Muscle layer of colon (tissue), 2 donors: ENCODE results near the gene BRD7.

Experiments
- H3K27ac ChIP-seq: one replicate; pipeline ENCODE4 v1.7.0; 2013; ENCODE audit warnings: low read depth, mild to moderate bottlenecking, low read length, moderate library complexity
- H3K27me3 ChIP-seq, 2 donors: one replicate each; pipeline ENCODE4 v1.7.0; 2013; ENCODE audit warnings: low read length in 2 of 2, mild to moderate bottlenecking in 2 of 2; ENCODE audit not compliant: insufficient read depth in 2 of 2, control insufficient read depth in 1 of 2
- H3K36me3 ChIP-seq: one replicate; pipeline ENCODE4 v1.7.0; 2013; ENCODE audit warnings: mild to moderate bottlenecking, low read length; ENCODE audit not compliant: insufficient read depth
- H3K4me1 ChIP-seq: one replicate; pipeline ENCODE4 v1.7.0; 2013; ENCODE audit warnings: mild to moderate bottlenecking, low read length; ENCODE audit not compliant: insufficient read depth
- H3K4me3 ChIP-seq, 2 donors: one replicate each; pipeline ENCODE4 v1.7.0; 2013; ENCODE audit warnings: low read length in 2 of 2, low read depth in 1 of 2, mild to moderate bottlenecking in 1 of 2, moderate library complexity in 1 of 2
- H3K9ac ChIP-seq: one replicate; pipeline ENCODE4 v1.7.0; 2013; ENCODE audit warnings: low read length
- H3K9me3 ChIP-seq: one replicate; pipeline ENCODE4 v1.7.0; 2013; ENCODE audit warnings: mild to moderate bottlenecking, low read length
- donor health status: abdominal sarcoma.
- donor health status: Adenocarcinoma of cecum.

BRD7 gene

DNA sequence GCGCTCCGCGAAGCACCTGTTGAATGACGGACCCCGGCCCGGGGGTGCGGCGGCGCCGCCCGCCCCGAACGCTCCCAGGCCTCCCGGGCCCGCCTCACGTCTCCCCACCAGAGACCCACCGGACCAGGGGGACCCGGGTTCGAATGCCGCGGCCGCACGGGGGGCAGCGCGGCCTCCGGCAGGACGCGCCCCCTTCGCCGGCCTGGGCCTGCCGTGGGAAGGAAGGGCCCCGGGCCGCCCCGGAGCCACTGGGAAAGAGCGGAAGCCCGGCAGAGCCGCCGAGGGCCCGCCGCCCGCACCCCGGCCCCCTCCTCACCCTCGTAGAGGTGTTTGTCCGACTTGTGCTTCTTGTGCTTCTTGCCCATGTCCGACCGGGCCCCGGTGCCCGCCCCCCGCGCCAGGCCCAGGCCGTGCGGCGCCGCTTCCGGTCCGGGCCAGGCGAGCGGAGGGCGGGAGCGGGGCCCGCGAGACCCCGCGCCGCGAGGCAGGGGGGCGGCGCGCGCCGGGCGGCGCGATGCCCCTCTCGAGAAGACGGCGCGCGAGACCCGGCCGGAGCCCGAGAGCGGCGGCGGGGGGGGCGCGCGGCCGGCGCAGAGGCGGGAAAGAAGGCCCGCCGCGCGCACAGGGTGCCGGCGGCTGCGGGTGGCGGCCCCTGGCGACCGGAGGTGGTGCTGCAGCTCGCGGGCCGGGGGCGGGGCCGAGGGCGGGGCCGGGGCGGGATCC, at the start of gene BRD7:
Gene BRD7, minus strand, starts transcription at position 579 of the 723 bp plus-strand sequence. Its CDS starts 214 bp downstream, at position 365.
- Histone ChIP-seq H3K9me3 (no peaks in the 10 kb centered on the region), H3K9ac (peak within 1 kb of the TSS; percentile 59), H3K4me1 (peaks cover 57% of the 10 kb centered on the region), H3K27me3 (no peaks in the 10 kb centered on the region), H3K4me3 (peak within 1 kb of the TSS; percentile 60 to 88), H3K36me3 (peaks cover 18% of the 10 kb centered on the region), H3K27ac (peak within 1 kb of the TSS; percentile 64)

DNA sequence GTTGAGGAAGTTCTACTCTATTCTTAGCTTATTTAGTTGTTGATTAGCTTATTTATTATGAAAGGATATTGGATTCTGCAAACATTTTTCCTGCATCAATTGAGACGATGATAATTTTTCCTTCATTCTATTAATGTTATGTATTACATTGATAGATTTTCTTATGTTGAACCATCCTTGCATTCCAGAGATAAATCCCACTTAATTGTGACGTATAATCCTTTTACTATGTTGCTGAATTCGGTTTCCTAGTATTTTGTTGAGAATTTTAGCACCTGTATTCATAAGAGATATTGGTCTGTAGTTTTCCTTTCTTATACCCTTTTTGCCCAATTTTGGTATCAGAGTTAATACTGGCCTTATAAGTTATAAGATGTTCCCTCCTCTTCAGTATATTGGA, 47.6 kb upstream of the BRD7 start:
- Histone ChIP-seq H3K9me3 (peaks cover 13% of the 10 kb centered on the region), H3K4me1 (no peaks in the 10 kb centered on the region), H3K4me3 (no peak overlapping the region), H3K9ac (no peak overlapping the region), H3K27ac (no peak overlapping the region), H3K27me3 (no peaks in the 10 kb centered on the region), H3K36me3 (no peaks in the 10 kb centered on the region)

DNA sequence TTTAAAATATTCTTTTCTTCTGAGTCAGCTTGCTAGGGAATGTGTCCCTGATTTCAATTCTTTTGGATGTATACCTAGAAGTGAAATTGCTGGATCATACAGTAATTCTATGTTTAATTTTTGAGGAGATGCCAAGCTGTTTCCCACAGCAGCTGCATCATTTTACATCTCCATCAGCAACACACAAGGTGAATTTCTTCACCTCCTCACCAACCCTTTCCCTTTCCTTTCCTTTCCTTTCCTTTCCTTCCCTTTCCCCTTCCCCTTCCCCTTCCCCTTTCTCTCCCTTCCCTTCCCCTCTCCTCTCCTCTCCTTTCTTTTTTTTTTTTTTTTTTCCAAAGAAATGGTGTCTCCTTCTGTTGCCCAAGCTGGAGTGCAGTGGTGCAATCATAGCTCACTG, 45.4 kb upstream of the BRD7 start:
- Histone ChIP-seq H3K9ac (no peak overlapping the region), H3K4me1 (no peaks in the 10 kb centered on the region), H3K27me3 (no peaks in the 10 kb centered on the region), H3K27ac (no peak overlapping the region), H3K4me3 (no peak overlapping the region), H3K36me3 (no peaks in the 10 kb centered on the region), H3K9me3 (peaks cover 2% of the 10 kb centered on the region)

DNA sequence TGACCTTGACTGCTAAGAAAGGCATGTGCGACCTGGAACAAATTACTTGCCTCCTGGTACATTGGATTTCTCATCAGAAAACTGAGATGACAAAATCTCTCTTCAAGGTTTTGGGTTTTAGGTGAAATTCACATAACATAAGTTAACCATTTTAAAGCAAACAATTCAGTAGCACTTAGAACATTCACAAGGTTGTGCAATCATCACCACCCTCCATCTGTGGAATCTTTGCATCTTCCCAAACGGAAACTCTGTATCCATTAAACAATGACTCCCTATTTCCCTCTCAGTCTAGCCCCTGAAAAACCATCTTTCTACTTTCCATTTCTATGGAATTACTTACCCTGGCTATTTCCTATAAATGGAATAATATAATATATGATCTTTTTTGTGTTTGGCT, 42.2 kb upstream of the BRD7 start:
- no peaks in the 10 kb centered on the region for H3K27me3 ChIP-seq
- no peaks in the 10 kb centered on the region for H3K4me1 ChIP-seq
- H3K4me3 ChIP-seq: no peak overlapping the region
- no peak overlapping the region for H3K27ac ChIP-seq
- no peaks in the 10 kb centered on the region for H3K36me3 ChIP-seq
- H3K9me3 ChIP-seq: no peaks in the 10 kb centered on the region
- H3K9ac ChIP-seq: no peak overlapping the region

DNA sequence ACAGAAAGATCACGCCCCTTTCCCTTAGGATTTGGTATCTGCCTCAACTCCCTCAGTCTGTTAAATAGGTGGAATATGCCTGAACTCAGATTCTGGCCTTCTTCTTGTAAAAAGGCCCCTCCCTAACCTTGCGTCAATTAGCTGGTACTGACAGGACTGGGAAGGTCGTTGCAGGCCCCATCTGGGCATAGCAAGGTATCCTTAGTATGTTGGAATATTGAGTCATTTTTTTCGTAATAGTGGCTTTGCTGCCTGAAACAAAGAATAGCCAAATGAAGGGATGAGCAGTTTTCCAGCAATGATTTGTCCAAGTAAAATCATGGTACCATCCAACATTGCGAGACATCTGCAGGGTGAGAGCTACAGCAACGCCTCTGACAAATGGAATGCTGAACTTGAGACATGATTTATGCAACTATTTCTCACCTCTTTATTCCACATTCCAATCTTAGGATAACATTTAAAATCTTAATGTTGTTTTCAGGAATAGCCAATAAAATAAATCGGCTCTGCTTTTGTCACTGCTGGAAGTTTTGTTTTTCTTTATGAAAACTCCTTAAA, 39.3 kb upstream of the BRD7 start:
- Histone ChIP-seq H3K27ac (no peak overlapping the region), H3K36me3 (no peaks in the 10 kb centered on the region), H3K4me3 (no peak overlapping the region), H3K9me3 (no peaks in the 10 kb centered on the region), H3K9ac (no peak overlapping the region), H3K27me3 (no peaks in the 10 kb centered on the region), H3K4me1 (no peaks in the 10 kb centered on the region)

DNA sequence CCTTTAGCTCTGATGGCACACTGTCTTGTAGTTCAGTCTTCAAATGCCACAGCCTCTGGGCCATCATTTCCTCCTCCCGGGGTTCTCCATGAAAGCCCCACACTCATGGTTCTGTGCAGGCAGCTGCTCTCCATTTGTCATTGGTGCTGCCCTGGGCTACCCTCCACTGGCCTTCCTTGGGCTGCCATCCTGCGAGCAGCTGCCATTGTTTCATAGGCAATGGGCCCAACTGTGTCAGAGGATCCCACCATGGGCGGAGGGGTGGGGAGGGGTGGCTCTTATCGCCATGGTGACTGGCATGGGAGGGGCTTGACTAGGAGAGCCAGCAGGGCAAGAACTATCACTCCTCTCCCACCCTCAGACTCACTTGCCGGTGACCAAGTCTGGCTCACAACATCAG, 38.6 kb upstream of the BRD7 start:
- Histone ChIP-seq H3K27me3 (no peaks in the 10 kb centered on the region), H3K27ac (no peak overlapping the region), H3K9me3 (no peaks in the 10 kb centered on the region), H3K4me1 (no peaks in the 10 kb centered on the region), H3K36me3 (no peaks in the 10 kb centered on the region), H3K9ac (no peak overlapping the region), H3K4me3 (no peak overlapping the region)

DNA sequence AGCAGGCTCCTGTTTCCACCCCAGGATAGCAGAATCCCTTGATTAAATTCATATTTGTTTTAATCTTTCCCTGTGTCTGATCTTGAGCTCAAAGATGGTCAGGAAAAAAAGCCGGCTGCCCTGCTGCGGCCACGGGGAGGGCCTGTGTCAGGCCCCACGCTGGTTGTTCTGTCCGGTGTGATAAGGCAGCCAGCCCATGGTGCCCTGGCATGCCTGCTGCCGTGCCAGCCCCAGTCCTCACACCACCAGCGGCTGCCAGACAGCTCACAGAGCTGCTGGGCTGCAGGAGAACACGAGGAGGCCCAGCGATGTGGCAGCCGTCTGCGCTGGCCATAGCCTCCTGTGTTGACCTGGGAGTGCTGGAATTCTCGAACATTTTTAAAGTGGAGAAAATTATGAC, 34.7 kb upstream of the BRD7 start:
- no peak overlapping the region for H3K9ac ChIP-seq
- no peaks in the 10 kb centered on the region for H3K27me3 ChIP-seq

DNA sequence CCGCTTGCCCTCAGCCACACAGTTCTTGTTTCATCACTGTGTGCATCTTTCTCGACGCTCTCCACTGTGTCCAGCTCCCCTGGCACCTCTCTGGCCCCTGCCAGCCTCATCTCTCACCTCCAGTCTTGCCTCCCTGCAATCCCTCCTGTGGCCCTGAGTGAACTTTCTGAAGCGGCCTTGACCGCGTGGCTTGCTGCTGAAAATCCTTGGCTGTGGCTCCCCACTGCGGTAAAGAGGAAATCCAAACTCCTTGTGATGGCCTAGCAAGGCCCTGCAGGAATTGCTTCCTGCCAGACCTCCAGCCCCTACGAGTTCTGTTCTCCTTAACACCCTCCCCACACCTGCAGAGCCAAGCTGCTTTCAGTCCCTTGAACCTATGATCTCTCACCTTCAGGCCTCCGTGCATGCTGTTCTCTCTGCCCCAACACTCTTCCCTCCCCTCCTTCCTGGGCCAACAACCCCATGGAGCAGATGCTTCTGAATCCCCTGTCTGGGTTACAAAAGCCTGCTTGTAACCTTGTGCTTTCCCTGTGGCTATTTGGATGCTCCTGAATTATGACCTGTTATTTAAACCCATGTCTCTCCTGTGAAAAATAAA, 33.6 kb upstream of the BRD7 start:
- Histone ChIP-seq H3K9me3 (no peaks in the 10 kb centered on the region), H3K36me3 (no peaks in the 10 kb centered on the region), H3K4me3 (no peak overlapping the region), H3K27me3 (no peaks in the 10 kb centered on the region), H3K4me1 (no peaks in the 10 kb centered on the region), H3K9ac (no peak overlapping the region), H3K27ac (no peak overlapping the region)

More for the DNA sequence above, 34.7 kb upstream of the BRD7 start:
- Histone ChIP-seq H3K9me3 (no peaks in the 10 kb centered on the region), H3K4me3 (no peak overlapping the region), H3K36me3 (no peaks in the 10 kb centered on the region), H3K4me1 (no peaks in the 10 kb centered on the region), H3K27ac (no peak overlapping the region)

DNA sequence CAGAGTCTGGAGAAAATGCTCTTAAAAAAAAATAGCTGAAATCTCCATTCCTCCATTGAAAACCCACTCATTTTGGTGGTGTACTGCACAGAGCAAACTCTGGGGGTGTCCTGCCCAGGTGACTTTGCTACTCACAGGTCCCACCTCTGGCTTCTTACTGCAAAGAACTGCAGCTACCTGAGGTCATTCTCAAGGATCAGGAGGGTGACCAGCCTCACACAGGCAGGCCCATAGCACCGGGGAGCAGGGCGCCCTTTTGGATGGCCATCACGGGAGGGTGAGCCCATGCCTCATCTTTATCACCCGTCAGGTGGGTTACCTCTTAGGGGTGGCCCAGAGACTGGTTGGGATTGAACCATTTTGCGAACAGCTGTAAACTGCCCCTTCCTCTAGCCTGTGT, 32.6 kb upstream of the BRD7 start:
- no peak overlapping the region for H3K27ac ChIP-seq
- no peaks in the 10 kb centered on the region for H3K27me3 ChIP-seq
- H3K9me3 ChIP-seq: no peaks in the 10 kb centered on the region
- no peak overlapping the region for H3K9ac ChIP-seq
- H3K4me1 ChIP-seq: no peaks in the 10 kb centered on the region
- no peaks in the 10 kb centered on the region for H3K36me3 ChIP-seq
- H3K4me3 ChIP-seq: no peak overlapping the region

DNA sequence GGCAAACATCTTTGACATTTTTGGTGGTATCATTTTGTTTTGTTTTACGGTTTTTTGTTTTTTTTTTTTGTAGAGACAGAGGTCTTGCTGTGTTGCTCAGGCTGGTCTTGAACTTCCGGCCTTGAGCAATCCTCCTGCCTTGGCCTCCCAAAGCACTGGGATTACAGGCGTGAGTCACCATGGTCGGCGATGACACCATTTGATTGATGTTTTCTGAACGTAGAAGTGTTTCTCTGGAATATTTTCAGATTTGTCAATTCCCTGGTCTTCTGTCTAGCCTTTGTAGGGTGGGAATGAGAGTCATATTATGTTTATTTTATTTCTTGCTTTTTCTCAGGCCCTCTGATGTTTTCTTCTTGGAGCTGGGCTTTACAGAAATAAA, 32.2 kb upstream of the BRD7 start:
- H3K36me3 ChIP-seq: no peaks in the 10 kb centered on the region
- no peaks in the 10 kb centered on the region for H3K4me1 ChIP-seq
- no peak overlapping the region for H3K4me3 ChIP-seq
- no peak overlapping the region for H3K9ac ChIP-seq
- no peak overlapping the region for H3K27ac ChIP-seq
- H3K27me3 ChIP-seq: no peaks in the 10 kb centered on the region
- H3K9me3 ChIP-seq: no peaks in the 10 kb centered on the region

DNA sequence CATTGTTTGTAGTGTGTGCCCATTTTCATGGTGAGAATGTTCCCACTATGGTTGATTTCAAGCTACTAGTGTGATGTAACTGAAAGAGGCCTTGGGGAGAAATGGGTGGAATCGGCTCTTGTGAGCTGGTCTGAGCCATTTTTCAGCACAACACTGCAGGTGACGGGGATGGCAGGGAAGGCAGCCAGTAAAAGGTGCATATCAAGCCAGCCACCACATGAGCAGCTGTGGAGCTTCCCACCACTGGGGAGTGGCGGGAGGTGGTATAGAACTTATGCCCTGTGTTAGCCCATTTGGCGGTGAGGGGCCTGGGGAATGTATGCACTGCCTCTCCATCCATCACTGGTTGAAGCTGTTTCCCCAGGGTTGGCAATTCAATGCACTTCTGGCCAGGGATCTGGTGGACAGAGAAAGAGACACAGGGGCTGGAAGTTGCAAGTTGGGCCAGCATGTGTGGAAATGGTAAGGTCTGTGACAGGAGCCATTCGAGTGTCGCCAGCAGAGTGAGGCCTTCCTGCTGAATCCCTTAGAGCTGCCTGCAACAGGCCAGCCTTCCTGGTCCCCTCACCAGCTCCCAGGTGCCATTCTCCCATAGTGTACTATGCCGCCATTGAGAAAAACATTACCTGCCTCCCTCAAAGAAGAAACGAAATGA, 31.7 kb upstream of the BRD7 start:
- Histone ChIP-seq H3K27ac (no peak overlapping the region), H3K4me1 (no peaks in the 10 kb centered on the region), H3K27me3 (no peaks in the 10 kb centered on the region), H3K4me3 (no peak overlapping the region), H3K9ac (no peak overlapping the region), H3K36me3 (no peaks in the 10 kb centered on the region), H3K9me3 (no peaks in the 10 kb centered on the region)
